GM10847 (cell line): ENCODE results near the gene HMGCR.
A peak's percentile ranks its signal among the peaks of the same experiment; 100 is the strongest.

Experiments
- POLR2A ChIP-seq: IDR thresholded peaks from 2 replicates; pipeline ENCODE4 v1.6.1; 2011; ENCODE audit not compliant: insufficient read length; ENCODE audit errors: extremely low read depth

Gene HMGCR

DNA sequence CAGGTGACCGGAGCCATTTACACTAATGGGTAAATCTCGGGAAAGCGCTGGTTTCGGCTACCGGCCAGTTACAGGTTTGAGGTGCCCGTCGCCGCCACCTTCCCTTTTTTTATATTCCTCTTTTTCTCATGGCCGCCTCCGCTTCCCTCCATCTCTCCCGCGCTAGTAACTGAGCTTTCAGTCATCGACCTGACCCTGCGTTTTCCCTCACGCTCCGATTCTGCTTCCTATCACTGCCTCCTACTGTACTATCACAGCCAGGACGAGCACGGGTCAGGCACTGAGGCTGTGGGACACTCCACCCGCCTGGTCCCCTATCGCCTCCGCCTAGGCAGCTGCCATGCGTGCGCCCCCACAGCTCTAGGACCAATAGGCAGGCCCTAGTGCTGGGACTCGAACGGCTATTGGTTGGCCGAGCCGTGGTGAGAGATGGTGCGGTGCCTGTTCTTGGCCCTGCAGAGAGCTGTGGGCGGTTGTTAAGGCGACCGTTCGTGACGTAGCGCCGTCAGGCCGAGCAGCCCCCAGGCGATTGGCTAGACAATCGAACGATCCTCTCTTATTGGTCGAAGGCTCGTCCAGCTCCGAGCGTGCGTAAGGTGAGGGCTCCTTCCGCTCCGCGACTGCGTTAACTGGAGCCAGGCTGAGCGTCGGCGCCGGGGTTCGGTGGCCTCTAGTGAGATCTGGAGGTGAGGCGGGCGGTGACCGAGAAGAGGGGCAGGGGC, at the start of gene HMGCR:
HMGCR (plus strand) TSS at position 606 of the 722 bp plus-strand sequence. CDS start 5,386 bp downstream, outside the sequence.
- peak; percentile 98 for TF ChIP-seq POLR2A

DNA sequence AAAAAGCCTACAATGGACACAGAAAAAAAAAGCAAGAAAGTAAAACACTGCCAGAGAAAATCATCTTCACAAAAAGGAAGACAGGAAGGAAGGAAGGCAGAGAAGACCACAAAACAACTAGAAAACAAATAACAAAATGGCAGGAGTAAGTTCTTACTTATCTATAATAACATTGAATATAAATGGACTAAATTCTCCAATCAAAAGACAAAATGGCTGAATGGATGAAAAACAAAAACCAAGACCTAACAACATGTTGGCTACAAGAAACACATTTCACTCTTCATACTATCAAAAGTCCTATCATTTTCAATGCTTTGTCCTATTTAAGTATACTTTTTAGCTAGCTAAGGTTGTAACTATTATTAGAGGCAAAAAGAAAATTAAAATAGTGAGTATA, 36.9 kb upstream of the HMGCR start:
- TF ChIP-seq POLR2A: no peak

DNA sequence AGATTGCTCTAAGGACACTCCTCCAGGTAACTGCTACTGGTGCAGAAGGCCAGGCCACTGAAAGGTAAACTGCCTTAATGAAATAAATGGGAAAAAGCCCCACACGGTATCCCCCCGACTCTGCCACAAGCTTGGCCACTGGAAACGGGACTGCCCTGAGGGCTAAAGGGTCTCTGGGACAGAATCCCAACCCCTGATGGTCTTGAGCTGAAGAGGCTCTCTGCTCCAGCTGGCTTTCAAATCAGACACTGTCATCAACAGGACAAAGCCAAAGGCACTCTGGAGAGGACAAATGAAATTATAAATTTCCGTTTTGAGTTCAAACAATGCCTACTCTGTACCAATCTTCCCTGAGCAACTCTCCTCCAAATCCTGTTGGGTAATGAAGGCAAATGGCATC, 33.6 kb upstream of the HMGCR start:
- TF ChIP-seq POLR2A: no peak

DNA sequence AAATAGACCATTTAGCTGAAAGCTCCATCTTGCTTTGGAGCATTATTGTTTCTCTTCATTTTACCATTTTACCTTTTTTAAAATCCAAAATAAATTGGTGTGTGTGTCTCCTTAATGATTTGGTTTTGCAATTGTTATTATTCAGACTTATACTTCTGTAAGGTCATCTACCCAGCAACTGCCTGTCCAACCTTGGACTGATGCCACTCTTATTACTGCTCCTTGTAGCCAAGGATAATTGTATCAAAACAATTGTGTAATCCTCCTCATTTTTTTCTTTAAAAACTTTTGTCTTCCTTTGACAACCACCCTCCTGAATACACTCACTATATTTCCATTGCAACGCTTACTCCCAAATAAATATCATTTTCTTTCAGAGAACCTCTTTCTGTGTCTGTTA, 30.3 kb upstream of the HMGCR start:
- no peak for TF ChIP-seq POLR2A

DNA sequence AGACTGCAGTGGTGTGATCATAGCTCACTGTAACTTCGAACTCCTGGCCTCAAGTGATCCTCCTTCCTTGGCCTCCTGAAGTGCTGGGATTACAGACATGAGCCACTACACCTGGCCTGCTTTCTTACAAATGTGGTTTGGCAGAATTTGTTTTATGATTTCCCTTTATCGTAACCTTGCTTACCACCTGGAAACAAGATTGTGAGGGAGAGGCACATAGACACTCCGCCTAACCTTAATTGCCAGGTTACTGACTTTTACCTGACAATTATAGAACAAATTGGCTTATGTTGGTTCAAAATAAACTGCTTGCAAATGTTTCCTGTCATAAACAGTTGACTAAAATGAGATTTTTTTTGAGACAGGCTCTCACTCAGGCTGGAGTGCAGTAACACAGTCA, 26.8 kb upstream of the HMGCR start:
- no peak for TF ChIP-seq POLR2A

DNA sequence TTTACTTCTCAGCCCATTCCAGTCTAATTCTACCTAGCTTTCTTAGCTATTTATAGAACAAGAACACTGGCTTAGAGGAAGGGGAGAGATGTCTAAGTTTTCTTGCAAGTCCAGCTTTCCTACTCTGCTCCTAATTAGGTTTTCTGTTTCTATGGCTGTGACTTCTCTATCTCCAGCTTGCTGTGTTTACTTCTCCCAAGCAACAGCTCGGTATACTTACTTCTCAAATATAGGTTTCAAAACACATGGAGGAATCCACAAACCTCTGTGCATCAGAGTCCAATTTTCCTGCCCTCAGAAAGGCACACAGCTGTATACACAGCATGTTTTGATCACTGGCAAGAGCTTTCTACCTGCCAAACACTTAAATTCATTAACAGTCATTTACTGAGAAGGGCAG, 17.4 kb upstream of the HMGCR start:
- no peak for TF ChIP-seq POLR2A

DNA sequence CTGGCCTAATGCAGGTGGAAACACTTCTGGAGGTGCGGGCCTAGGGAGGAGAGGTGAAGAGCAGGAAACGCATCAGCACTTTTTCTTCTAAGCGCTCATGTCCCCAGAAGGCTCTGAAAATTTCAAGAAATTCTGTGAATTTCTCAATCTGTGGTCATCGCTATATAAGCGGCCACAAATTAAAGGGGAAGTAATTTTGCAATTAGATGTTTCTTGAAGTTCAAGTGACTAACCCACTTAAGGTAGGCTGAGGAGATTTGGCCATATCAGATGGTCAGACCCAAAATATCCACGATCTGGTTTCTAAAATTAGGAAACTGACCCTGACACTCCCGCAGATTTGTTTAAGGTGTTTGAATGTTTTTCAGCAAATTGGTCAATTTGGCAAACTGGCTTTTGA, 16.6 kb upstream of the HMGCR start:
- TF ChIP-seq POLR2A: no peak

GRCh38 chr5:75322066-75322465, 15.0 kb upstream of the HMGCR start:
- no peak for TF ChIP-seq POLR2A

GRCh38 chr5:75324791-75325190, 12.2 kb upstream of the HMGCR start:
- TF ChIP-seq POLR2A: no peak

DNA sequence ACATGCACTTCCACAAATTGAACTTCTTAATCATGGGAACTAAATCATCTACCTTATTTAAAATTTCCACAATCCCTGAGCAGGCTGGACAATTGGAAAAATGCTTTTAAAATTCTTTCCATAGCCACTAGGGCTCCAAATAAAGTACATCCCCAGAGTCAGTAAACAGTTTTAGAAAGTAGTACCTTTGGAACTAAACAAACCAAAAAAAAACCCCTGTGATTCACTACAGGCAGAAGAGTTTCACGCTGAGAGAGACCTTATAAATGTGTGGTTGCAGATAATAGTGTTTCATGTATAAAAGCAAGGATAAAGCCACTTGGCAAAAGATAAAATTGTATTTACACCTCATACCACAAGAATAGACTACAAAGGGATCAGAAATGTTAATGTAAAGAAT, 11.8 kb upstream of the HMGCR start:
- TF ChIP-seq POLR2A: no peak

GRCh38 chr5:75330404-75330803, 6.6 kb upstream of the HMGCR start:
- no peak for TF ChIP-seq POLR2A

DNA sequence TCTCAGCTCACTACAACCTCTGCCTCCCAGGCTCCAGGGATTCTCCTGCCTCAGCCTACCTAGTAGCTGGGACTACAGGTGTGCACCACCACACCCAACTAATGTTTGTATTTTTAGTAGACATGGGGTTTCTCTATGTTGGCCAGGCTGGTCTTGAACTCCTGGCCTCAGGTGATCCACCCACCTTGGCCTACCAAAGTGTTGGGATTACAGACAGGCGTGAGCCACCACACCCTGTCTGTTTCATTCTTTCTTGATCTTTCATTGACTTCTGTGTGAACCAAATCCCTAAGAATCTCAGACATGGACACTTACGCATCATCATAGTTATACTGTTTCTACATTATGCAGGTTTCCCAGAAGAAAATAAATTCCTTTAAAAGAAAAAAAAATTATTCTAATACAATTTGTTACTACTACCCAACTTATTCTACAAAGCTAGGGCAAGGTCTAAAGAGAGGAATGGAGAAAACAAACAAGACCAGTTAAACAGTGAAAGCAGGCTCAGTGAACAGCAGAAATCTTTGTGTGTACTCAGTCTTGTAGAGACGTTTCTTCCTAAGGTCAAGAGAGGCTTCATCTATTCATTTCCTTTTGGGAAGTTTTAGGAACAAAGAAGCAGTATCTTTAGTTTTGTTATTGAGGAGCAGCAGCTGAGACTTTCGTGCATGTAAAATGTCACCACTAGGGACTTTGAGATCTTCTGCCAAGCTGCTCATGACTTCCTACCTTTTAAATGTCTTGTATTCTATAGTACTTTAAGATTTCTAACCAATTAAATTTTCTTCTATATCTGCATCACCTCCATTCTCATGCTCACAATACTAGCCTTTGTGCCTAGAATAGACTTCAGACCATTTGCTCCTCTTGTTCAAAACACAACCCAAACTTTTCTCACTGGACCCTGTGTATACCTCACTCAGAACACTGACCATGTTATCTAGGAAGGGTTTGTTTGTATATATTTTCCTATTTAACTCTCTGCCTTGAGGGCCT, 5.6 kb upstream of the HMGCR start:
- TF ChIP-seq POLR2A: no peak

GRCh38 chr5:75335486-75335885, 1.5 kb upstream of the HMGCR start:
- no peak for TF ChIP-seq POLR2A

- no peak for TF ChIP-seq POLR2A
Measured at GRCh38 chr5:75335952-75336614, 937 bp upstream of the HMGCR start.

GRCh38 chr5:75337366-75338021, 474 bp downstream of the HMGCR start:
- no peak for TF ChIP-seq POLR2A
